ENCODE results near the gene GPBP1L1.
"Not testable (repeated sequence)": the region's sequence is repeated elsewhere in the genome, so short reads cannot be mapped to it uniquely, and the experiment has no call there.

The GPBP1L1 gene

GRCh38 chr1:45678489-45678888 lies 7.8 kb downstream of the GPBP1L1 start:
- DNase-seq = no peak

- DNase-seq = no peak
These were observed 8.5 kb downstream of the GPBP1L1 start for GRCh38 chr1:45677751-45678245.

GRCh38 chr1:45676553-45676952 lies 9.8 kb downstream of the GPBP1L1 start:
- not testable (repeated sequence) for DNase-seq

- no peak for DNase-seq
These were observed 11.9 kb downstream of the GPBP1L1 start for GRCh38 chr1:45674478-45674877.

GRCh38 chr1:45673956-45674355 lies 12.4 kb downstream of the GPBP1L1 start:
- no peak for DNase-seq

GRCh38 chr1:45669859-45670655 lies 16.3 kb downstream of the GPBP1L1 start:
- DNase-seq = no peak

GRCh38 chr1:45669379-45669778 lies 17.0 kb downstream of the GPBP1L1 start:
- no peak for DNase-seq

GRCh38 chr1:45668526-45668925 lies 17.8 kb downstream of the GPBP1L1 start:
- DNase-seq = no peak

GRCh38 chr1:45667321-45668111 lies 18.8 kb downstream of the GPBP1L1 start:
- DNase-seq = no peak

GRCh38 chr1:45666836-45667235 lies 19.5 kb downstream of the GPBP1L1 start:
- no peak for DNase-seq

- no peak for DNase-seq
These were observed 26.0 kb downstream of the GPBP1L1 start for GRCh38 chr1:45660336-45660735.

- no peak for DNase-seq
These were observed 27.1 kb downstream of the GPBP1L1 start for GRCh38 chr1:45659222-45659621.

GRCh38 chr1:45658171-45658570 lies 28.2 kb downstream of the GPBP1L1 start:
- DNase-seq = no peak

GRCh38 chr1:45656573-45657226 lies 29.6 kb downstream of the GPBP1L1 start:
- DNase-seq = no peak

GRCh38 chr1:45654540-45655280 lies 31.6 kb downstream of the GPBP1L1 start:
- no peak for DNase-seq

GRCh38 chr1:45647248-45648021 lies 38.9 kb downstream of the GPBP1L1 start:
- DNase-seq = no peak

- DNase-seq = no peak
These were observed 41.7 kb downstream of the GPBP1L1 start for GRCh38 chr1:45644661-45645060.

- no peak for DNase-seq
These were observed 42.4 kb downstream of the GPBP1L1 start for GRCh38 chr1:45643978-45644377.

GRCh38 chr1:45643321-45643720 lies 43.0 kb downstream of the GPBP1L1 start:
- no peak for DNase-seq

GRCh38 chr1:45640293-45640692 lies 46.0 kb downstream of the GPBP1L1 start:
- no peak for DNase-seq

GRCh38 chr1:45635211-45635610 lies 51.1 kb downstream of the GPBP1L1 start:
- no peak for DNase-seq

- DNase-seq = no peak
These were observed 55.9 kb downstream of the GPBP1L1 start for GRCh38 chr1:45630429-45630828.

Data from activated naive CD4-positive, alpha-beta T cell treated with anti-CD3 and anti-CD28 coated beads, Interleukin-2, amount 50 U/mL, for 16 hours (primary cell).